Fibroblast of the aortic adventitia (primary cell): ENCODE measurements around the gene SYVN1. TPM values are rescaled to one million over a fixed set of nuclear protein-coding genes. Genes with fewer than 3 reads are reported as not detected.

Experiments
- DNase-seq: peaks from one replicate; pipeline ENCODE4 v3.0.0-alpha.2; 2010; ENCODE audit warnings: low read depth
- H3K4me3 ChIP-seq: 2 replicates; pipeline ENCODE4 v1.5.1; 2011; ENCODE audit warnings: low read depth, mild to moderate bottlenecking, control low read depth, low read length, moderate library complexity
- total RNA-seq: library from RNA; depleted of rRNA; stranded (reverse); fragments of >200 nt; gene quantifications from 2 replicates; pipeline ENCODE4 v1.2.3, GENCODE V29; 2012; ENCODE audit warnings: low replicate concordance
- TF ChIP-seq, protein P1 (sequence below): IDR thresholded peaks from 2 replicates; pipeline ENCODE4 v1.5.1; 2011; ENCODE audit warnings: mild to moderate bottlenecking, low read length, control low read depth, inconsistent platforms; ENCODE audit not compliant: insufficient read depth

Gene SYVN1
- total RNA-seq, 1 donor = 24.3 TPM

DNA sequence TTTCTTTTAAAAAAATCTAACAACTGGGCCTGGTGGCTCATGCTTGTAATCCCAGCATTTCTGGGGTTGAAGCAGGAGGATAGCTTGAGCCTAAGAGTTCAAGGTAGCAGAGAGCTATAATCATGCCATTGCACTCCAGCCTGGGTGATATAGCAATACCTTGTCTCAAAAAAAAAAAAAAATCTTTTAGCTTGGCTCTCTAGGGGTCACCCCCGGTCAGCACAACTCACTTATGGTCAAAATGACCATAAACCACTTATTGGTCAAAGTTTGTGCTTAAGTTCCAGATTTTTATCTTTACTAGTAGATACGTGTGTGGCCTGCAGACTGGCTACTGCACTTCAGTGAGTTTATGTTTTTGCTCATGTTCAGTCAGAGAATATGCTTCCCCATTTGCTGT, 29.4 kb upstream of the SYVN1 start:
- TF ChIP-seq, protein P1, sequence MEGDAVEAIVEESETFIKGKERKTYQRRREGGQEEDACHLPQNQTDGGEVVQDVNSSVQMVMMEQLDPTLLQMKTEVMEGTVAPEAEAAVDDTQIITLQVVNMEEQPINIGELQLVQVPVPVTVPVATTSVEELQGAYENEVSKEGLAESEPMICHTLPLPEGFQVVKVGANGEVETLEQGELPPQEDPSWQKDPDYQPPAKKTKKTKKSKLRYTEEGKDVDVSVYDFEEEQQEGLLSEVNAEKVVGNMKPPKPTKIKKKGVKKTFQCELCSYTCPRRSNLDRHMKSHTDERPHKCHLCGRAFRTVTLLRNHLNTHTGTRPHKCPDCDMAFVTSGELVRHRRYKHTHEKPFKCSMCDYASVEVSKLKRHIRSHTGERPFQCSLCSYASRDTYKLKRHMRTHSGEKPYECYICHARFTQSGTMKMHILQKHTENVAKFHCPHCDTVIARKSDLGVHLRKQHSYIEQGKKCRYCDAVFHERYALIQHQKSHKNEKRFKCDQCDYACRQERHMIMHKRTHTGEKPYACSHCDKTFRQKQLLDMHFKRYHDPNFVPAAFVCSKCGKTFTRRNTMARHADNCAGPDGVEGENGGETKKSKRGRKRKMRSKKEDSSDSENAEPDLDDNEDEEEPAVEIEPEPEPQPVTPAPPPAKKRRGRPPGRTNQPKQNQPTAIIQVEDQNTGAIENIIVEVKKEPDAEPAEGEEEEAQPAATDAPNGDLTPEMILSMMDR = no peak
- no peak for DNase-seq
- no peak overlapping the region for H3K4me3 ChIP-seq

DNA sequence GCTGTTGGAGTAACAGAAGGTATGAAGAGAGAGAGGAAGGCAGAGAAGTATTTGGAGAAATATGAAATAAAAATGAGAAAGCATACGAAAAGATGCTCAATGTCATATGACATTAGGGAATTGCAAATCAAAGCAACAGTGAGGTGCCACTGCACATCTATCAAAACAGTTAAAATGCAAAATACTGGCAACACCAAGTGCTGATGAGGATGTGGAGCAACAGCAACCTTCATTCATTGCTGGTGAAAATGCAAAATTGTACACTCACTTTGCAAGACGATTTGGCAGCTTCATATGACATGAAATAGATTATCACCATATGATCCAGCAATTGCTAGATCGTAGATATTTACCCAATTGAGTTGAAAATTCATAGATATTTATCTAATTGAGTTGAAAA, 26.3 kb upstream of the SYVN1 start:
- DNase-seq = no peak
- no peak overlapping the region for H3K4me3 ChIP-seq
- TF ChIP-seq, protein P1 = no peak

DNA sequence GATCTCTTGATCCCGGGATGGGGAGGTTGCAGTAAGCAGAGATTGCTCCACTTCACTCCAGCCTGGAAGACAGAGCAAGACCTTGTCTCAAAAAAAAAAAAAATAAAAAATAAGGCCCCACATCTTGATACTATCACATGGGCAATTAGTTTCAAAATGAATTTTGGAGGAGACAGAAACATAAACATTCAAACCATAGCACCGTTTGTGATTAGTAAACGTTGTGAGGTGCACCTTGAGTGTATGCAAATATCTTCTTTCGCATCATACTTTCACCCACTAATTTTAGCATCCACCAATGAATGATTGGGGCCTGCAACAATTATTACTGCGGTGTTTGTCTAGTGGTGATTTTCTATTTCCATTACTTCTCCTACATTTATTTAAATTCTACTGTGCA, 24.7 kb upstream of the SYVN1 start:
- TF ChIP-seq, protein P1 = no peak
- H3K4me3 ChIP-seq = no peak overlapping the region
- DNase-seq = no peak

DNA sequence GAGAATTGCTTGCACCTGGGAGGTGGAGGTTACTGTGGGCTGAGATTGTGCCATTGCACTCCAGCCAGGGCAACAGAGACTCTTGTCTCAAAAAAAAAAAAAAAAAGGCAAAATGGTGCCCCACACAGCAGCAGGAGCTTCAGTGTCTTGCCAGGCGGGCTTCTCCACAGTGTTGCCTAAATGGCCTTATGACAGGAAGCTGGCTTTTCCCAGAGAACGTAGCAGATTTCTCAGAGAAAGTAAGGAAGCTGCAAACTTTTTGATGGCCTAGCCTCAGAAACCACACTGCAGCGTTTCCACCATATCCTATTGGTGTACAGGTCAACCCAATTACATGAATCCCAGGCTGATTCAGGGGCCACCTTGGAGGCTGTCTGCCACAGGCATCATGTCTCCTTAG, 23.0 kb upstream of the SYVN1 start:
- no peak for DNase-seq
- TF ChIP-seq, protein P1 = no peak
- H3K4me3 ChIP-seq = no peak overlapping the region

DNA sequence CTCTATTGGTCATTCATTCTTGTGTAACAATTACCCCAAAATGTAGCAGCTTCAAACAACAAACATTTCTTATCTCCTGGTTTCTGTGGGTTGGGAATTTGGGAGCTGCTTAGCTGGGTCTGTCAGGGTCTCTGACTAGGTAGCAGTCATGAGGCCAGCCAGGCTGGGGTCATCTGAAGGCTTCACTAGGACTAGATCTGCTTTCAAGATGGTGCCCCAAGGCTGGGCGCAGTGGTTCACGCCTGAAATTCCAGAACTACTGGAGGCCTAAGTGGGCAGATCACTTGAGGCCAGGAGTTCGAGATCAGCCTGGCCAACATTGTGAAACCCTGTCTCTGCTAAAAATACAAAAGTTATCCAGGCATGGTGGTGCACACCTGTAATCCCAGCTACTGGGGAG, 22.6 kb upstream of the SYVN1 start:
- H3K4me3 ChIP-seq = no peak overlapping the region
- TF ChIP-seq, protein P1 = no peak
- no peak for DNase-seq

DNA sequence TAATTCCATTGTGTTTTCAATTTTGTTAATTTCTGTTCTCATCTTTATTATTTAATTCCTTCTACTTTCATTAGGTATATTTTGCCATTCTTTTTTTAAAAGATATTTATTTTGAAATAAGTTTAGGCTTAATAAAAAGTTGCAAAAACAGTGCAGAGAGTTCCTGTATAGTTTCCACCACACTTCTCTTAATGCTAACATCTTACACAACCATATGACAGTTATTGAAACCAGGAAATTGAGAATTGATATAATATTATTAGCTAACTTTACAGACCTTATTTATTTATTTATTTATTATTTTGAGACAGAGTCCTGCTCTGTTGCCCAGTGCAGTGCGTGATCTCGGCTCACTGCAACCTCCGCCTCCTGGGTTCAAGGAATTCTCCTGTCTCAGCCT, 21.9 kb upstream of the SYVN1 start:
- TF ChIP-seq, protein P1 = no peak
- no peak for DNase-seq
- H3K4me3 ChIP-seq = no peak overlapping the region

DNA sequence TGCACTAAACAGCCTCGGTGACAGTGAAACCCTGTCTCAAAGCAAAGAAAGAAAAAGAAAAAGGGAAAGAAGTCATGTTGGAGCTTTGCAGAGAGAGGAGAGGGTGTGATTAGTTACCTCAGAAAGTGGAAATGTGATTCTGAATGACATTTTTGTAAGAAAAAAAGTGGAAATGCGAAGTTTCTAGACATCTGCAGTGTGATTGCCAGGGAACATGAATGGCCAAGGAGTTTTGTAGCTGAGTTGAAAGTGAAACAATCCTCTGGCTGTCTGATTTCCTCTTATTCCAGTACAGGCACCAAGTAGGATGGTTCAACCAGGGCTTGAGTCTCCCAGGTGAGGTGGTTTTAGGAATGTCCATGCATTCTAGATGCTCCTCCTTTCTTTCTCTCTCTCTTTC, 17.8 kb upstream of the SYVN1 start:
- TF ChIP-seq, protein P1 = no peak
- DNase-seq = no peak
- H3K4me3 ChIP-seq = no peak overlapping the region
